ENCODE measurements around the gene GHRL. TPM values are rescaled to one million over a fixed set of nuclear protein-coding genes. Genes with fewer than 3 reads are reported as not detected.

GHRL gene
- total and polyA plus RNA-seq, 2 donors (not counting 3 experiments of a cell fraction or from before 2014, with no cell fraction given), result not detected

DNA sequence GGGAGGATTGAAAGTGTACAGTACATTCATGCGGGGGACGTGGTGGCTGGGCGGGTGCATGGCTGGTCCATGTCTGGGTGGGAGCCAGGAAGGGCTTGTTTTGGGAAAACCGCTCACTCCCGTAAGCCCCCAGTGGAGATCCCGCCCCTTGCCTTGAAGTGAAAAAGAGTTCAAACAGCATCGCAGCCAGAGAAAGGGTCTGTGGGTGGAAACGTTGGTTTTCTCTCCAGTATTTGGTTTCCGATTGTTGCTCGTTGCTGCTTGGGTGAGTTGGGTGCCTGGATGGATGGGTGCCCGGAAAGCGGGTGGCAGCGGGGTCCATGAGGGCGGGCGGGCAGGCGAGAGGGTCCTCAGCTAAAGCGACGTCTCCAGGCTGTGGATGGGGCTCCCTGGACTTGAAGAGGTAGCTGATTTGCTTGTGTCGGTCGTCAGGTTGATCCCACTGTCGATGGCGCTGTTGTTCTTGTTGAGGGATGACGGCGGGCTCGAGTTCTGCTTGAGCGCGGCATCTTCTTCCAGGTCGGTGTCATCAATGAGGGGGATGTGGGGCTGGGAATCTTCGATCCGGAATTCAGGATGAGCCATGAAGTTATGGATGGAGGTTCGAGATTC is 35.8 kb upstream of the GHRL start:
- CTCF ChIA-PET, result interaction anchor here (0.6 kb wide), 1 partner anchor 457 kb away, joined by 3 read pairs; no protein-coding TSS in a partner anchor
- no peak for FAIRE-seq
- POLR2A ChIA-PET, result no interaction called here

More for the DNA sequence above, 35.8 kb upstream of the GHRL start:
- peaks cover 29 to 44% of the 10 kb centered on the region in 2 experiments for H3K27me3 ChIP-seq (ENCODE audit: control insufficient read depth in 2 of 2, insufficient read depth in 2 of 2, low read length in 2 of 2)
- H3K27ac ChIP-seq (ENCODE audit: insufficient read depth, low read depth, low read length), result no peak overlapping the region
- H3K9me1 ChIP-seq (replicated peaks; ENCODE audit: control insufficient read depth, extremely low read depth, insufficient read depth, low read length), result no peaks in the 10 kb centered on the region
- no peak overlapping the region for H2AFZ ChIP-seq (ENCODE audit: low read depth, low read length)
- no TSS peak for BruUV-seq (replicated peaks)
- no peak overlapping the region for H3K4me3 ChIP-seq (replicated peaks in 1 of 3; ENCODE audit: insufficient read depth in 1 of 3, low read depth in 1 of 3, low read length in 3 of 3)
- no peak overlapping the region for H3K4me2 ChIP-seq (ENCODE audit: insufficient read depth, low read length)
- intact Hi-C loops (cut with micrococcal nuclease) (no loop called here), dilution Hi-C loops (cut with MboI; ENCODE audit: extremely low pct_ligation_motif_present, low sequenced_read_pairs) (no loop called here)
- H3K9ac ChIP-seq (replicated peaks; ENCODE audit: extremely low read depth, insufficient read depth, low read length), result no peak overlapping the region
- H3K36me3 ChIP-seq (ENCODE audit: control insufficient read depth in 2 of 2, extremely low read depth in 1 of 2, insufficient read depth in 2 of 2, low read length in 2 of 2), result no peaks in the 10 kb centered on the region
- TF ChIP-seq GATA2 (IDR thresholded peaks at IDR 0.05; ENCODE audit: insufficient read depth, insufficient read length, low read depth, low read length) (no peak), EZH2 (IDR thresholded peaks at IDR 0.05; ENCODE audit: borderline replicate concordance, low read depth, low read length, severe bottlenecking) (no peak), POLR2AphosphoS5 (IDR thresholded peaks at IDR 0.05; ENCODE audit: insufficient read depth, low read depth, low read length) (no peak), JUN (IDR thresholded peaks at IDR 0.05; ENCODE audit: borderline replicate concordance, insufficient read depth, insufficient read length, low read depth) (no peak), POLR2A (IDR thresholded peaks at IDR 0.05; ENCODE audit: low read depth, low read length) (no peak), MYC (IDR thresholded peaks at IDR 0.05; ENCODE audit: low read depth, low read length) (no peak), FOS (IDR thresholded peaks at IDR 0.05; ENCODE audit: borderline replicate concordance, insufficient read depth, low read length) (no peak)
- TF ChIP-seq, protein P1, sequence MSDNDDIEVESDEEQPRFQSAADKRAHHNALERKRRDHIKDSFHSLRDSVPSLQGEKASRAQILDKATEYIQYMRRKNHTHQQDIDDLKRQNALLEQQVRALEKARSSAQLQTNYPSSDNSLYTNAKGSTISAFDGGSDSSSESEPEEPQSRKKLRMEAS (IDR thresholded peaks at IDR 0.05; ENCODE audit: insufficient read depth, insufficient read length), result no peak
- TF ChIP-seq, protein P2, sequence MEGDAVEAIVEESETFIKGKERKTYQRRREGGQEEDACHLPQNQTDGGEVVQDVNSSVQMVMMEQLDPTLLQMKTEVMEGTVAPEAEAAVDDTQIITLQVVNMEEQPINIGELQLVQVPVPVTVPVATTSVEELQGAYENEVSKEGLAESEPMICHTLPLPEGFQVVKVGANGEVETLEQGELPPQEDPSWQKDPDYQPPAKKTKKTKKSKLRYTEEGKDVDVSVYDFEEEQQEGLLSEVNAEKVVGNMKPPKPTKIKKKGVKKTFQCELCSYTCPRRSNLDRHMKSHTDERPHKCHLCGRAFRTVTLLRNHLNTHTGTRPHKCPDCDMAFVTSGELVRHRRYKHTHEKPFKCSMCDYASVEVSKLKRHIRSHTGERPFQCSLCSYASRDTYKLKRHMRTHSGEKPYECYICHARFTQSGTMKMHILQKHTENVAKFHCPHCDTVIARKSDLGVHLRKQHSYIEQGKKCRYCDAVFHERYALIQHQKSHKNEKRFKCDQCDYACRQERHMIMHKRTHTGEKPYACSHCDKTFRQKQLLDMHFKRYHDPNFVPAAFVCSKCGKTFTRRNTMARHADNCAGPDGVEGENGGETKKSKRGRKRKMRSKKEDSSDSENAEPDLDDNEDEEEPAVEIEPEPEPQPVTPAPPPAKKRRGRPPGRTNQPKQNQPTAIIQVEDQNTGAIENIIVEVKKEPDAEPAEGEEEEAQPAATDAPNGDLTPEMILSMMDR (IDR thresholded peaks at IDR 0.05; ENCODE audit: extremely low read depth in 1 of 2, insufficient read depth in 1 of 2, low read depth in 1 of 2, low read length in 2 of 2), result no peak
- H3K79me2 ChIP-seq (ENCODE audit: control insufficient read depth, insufficient read depth, low read length), result no peaks in the 10 kb centered on the region
- DNase-seq (ENCODE audit: low read depth, low spot score), result no peak
- H3K4me1 ChIP-seq (ENCODE audit: control insufficient read depth, extremely low read depth, insufficient read depth, low read length), result peaks cover 4% of the 10 kb centered on the region
- no peaks in the 10 kb centered on the region for H3K9me3 ChIP-seq (replicated peaks; ENCODE audit: control insufficient read depth, insufficient read depth, low read length)
- H4K20me1 ChIP-seq (replicated peaks; ENCODE audit: control insufficient read depth, extremely low read depth, insufficient read depth, low read length), result no peaks in the 10 kb centered on the region

Data from endothelial cell of umbilical vein (primary cell).